GM21825 (cell line): ENCODE measurements around the gene RNASE13.
A peak's percentile ranks its signal among the peaks of the same experiment; 100 is the strongest.
"Not testable (repeated sequence)": the region's sequence is repeated elsewhere in the genome, so short reads cannot be mapped to it uniquely, and the experiment has no call there.

Source experiments
- ATAC-seq: cut with Tn5 transposase; IDR thresholded peaks from one replicate; pipeline ENCODE4 v1.9.1; 2021; ENCODE audit warnings: mild to moderate bottlenecking, moderate library complexity; ENCODE audit not compliant: unreplicated experiment

Gene RNASE13

GRCh38 chr14:20996521-20996920 is 38.1 kb downstream of the RNASE13 start:
- no peak for ATAC-seq

DNA sequence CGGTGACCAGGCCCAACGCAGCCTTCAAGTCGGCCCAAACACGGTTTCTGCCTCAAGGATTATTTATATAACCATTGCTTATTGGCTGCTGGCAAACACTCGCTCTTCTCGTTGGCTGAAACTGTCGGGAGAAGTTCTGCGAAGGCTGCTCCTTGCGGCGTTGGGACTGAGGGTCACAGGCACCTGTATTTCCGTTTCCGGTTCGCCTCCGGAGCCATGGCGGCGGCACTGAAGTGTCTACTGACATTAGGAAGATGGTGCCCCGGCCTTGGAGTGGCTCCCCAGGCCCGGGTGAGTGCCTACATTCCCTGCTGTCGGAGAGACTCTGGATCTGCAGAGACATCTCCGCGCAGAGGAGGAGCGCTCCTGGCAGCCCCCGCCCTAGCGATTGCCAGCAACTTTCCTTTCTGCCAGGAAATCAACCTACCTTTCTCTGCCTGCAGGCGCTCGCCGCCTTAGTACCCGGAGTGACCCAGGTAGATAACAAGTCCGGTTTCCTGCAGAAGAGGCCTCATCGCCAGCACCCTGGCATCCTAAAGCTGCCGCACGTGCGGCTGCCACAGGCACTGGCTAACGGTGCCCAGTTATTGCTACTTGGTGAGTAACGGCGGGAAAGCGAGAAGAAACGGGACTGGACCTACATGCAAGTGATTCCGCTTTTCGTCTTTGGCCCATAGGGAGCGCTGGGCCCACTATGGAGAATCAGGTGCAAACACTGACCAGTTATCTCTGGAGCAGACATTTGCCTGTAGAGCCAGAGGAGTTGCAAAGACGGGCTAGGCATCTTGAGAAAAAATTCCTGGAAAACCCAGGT is 44.6 kb downstream of the RNASE13 start, which contains the start of gene METTL17:
METTL17 (plus strand) TSS at position 194 of the 814 bp plus-strand sequence; CDS start at position 217, 23 bp downstream.
- peak; percentile 92 for ATAC-seq

- ATAC-seq = no peak
Measured at GRCh38 chr14:20989471-20989786, 45.2 kb downstream of the RNASE13 start.

GRCh38 chr14:20988717-20989470 is 45.7 kb downstream of the RNASE13 start:
- no peak for ATAC-seq

GRCh38 chr14:20986811-20987210 is 47.8 kb downstream of the RNASE13 start:
- ATAC-seq = no peak

DNA sequence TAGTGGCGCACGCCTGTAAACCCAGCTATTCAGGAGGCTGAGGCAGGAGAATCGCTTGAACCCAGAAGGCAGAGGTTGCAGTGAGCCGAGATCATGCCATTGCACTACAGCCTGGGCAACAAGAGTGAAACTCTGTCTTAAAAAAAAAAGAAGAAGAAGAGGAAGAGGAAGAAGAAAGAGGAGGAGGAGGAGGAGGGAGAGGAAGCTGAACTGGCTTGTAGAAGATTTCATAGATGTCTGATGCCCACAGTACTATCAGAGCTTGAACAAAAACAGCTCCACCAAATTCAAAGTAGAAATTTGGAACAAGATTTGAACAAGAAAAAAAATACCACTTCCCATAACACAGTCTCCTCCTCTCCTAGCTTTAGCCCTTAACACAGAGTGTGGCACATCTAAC is 49.0 kb downstream of the RNASE13 start:
- not testable (repeated sequence) for ATAC-seq
